Gastroesophageal sphincter (tissue), 4 donors: ENCODE results near the gene DAPK1. TPM values are rescaled to one million over a fixed set of nuclear protein-coding genes. Genes with fewer than 3 reads are reported as not detected.

Experiments used
- ATAC-seq: fragments of 150-250 bp; one replicate; pipeline ENCODE4 v1.9.1; 2016; ENCODE audit warnings: mild to moderate bottlenecking, moderate library complexity
- H3K27ac ChIP-seq, 4 donors: fragments of 200-600 bp; sonication (generic) in 3 of 4; 1 replicate in 3 of 4; 2 replicates in 1 of 4; pipeline ENCODE4 v1.5.1; 2016 to 2019
- H3K27me3 ChIP-seq: fragments of 200-600 bp; sonication (generic); one replicate; pipeline ENCODE4 v1.5.1; 2019
- H3K36me3 ChIP-seq, 2 donors: fragments of 200-600 bp; sonication (generic); one replicate each; pipeline ENCODE4 v1.5.1; 2019; ENCODE audit warnings: control low read depth in 1 of 2
- H3K4me1 ChIP-seq, 3 donors: fragments of 200-600 bp; sonication (generic); 1 replicate in 2 of 3; 2 replicates in 1 of 3; pipeline ENCODE4 v1.5.1; 2016 to 2019; ENCODE audit warnings: control low read depth in 2 of 3
- H3K4me3 ChIP-seq, 2 donors: fragments of 200-600 bp; sonication (generic); one replicate each; pipeline ENCODE4 v1.5.1; 2019; ENCODE audit warnings: mild to moderate bottlenecking in 1 of 2, moderate library complexity in 1 of 2
- H3K9me3 ChIP-seq, 3 donors: fragments of 200-600 bp; sonication (generic); one replicate each; pipeline ENCODE4 v1.5.1; 2017 to 2019; ENCODE audit warnings: control low read depth in 2 of 3
- EP300 ChIP-seq: sonication (generic); formaldehyde crosslinking; IDR thresholded peaks from one replicate; pipeline ENCODE4 v1.6.1; 2017; ENCODE audit warnings: antibody characterized with exemption, mild to moderate bottlenecking
- POLR2A ChIP-seq, 2 donors: fragments of 450-650 bp; IDR thresholded peaks; one replicate each; pipeline ENCODE4 v1.6.1; 2017; ENCODE audit warnings: antibody characterized with exemption in 2 of 2, mild to moderate bottlenecking in 2 of 2, moderate library complexity in 1 of 2
- POLR2AphosphoS5 ChIP-seq: sonication (generic); formaldehyde crosslinking; IDR thresholded peaks from one replicate; pipeline ENCODE4 v1.6.1; 2017; ENCODE audit warnings: antibody characterized with exemption
- whole genome bisulfite sequencing, 2 donors: methylation state at CpG; one replicate each; pipeline ENCODE4 v1.1.5; 2018; ENCODE audit warnings: low coverage in 1 of 2; 5-methylcytosine and 5-hydroxymethylcytosine counted together
- total RNA-seq, 4 donors: library from RNA; depleted of rRNA; stranded (reverse); fragments of >200 nt; gene quantifications; one replicate each; pipeline ENCODE4 v1.1.0, GENCODE V29; 2016
- TF ChIP-seq, protein P1 (sequence below), 4 experiments: fragments of 200-600 bp in 2 of 4; fragments of 450-650 bp in 2 of 4; sonication (generic) in 1 of 4; IDR thresholded peaks; one replicate each; pipeline ENCODE4 v1.5.1; 2017 to 2019; ENCODE audit warnings: antibody characterized with exemption in 4 of 4, mild to moderate bottlenecking in 2 of 4, moderate library complexity in 2 of 4

DAPK1 gene
- total RNA-seq, 4 donors from 2014 or later = 52.3 to 119 (median 75.3) TPM

GRCh38 chr9:87481890-87482855 lies 15.5 kb upstream of the DAPK1 start:
- no peak overlapping the region for H3K4me3 ChIP-seq
- no peak overlapping the region for H3K27ac ChIP-seq
- H3K36me3 ChIP-seq = no peaks in the 10 kb centered on the region
- WGBS, 2 donors = 24 to 28% methylated on average over 3 to 4 of the region's 4 CpGs
- H3K4me1 ChIP-seq = peaks cover 0 to 13% (median 0%) of the 10 kb centered on the region in 3 donors
- H3K9me3 ChIP-seq = no peaks in the 10 kb centered on the region
- no peaks in the 10 kb centered on the region for H3K27me3 ChIP-seq
- no peak for ATAC-seq
- TF ChIP-seq POLR2A (IDR thresholded peaks at IDR 0.05) = no peak
- TF ChIP-seq EP300 = no peak

- H3K4me3 ChIP-seq = no peak overlapping the region
- ATAC-seq = no peak
- H3K27me3 ChIP-seq = no peaks in the 10 kb centered on the region
- H3K36me3 ChIP-seq = no peaks in the 10 kb centered on the region
- TF ChIP-seq POLR2A (IDR thresholded peaks at IDR 0.05) (no peak), POLR2AphosphoS5 (no peak), EP300 (no peak)
- TF ChIP-seq, protein P1, sequence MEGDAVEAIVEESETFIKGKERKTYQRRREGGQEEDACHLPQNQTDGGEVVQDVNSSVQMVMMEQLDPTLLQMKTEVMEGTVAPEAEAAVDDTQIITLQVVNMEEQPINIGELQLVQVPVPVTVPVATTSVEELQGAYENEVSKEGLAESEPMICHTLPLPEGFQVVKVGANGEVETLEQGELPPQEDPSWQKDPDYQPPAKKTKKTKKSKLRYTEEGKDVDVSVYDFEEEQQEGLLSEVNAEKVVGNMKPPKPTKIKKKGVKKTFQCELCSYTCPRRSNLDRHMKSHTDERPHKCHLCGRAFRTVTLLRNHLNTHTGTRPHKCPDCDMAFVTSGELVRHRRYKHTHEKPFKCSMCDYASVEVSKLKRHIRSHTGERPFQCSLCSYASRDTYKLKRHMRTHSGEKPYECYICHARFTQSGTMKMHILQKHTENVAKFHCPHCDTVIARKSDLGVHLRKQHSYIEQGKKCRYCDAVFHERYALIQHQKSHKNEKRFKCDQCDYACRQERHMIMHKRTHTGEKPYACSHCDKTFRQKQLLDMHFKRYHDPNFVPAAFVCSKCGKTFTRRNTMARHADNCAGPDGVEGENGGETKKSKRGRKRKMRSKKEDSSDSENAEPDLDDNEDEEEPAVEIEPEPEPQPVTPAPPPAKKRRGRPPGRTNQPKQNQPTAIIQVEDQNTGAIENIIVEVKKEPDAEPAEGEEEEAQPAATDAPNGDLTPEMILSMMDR (IDR thresholded peaks at IDR 0.05) = no peak
- no peaks in the 10 kb centered on the region for H3K4me1 ChIP-seq
- H3K9me3 ChIP-seq = no peaks in the 10 kb centered on the region
- no peak overlapping the region for H3K27ac ChIP-seq
Observed at GRCh38 chr9:87490225-87490624, 7.4 kb upstream of the DAPK1 start.

DNA sequence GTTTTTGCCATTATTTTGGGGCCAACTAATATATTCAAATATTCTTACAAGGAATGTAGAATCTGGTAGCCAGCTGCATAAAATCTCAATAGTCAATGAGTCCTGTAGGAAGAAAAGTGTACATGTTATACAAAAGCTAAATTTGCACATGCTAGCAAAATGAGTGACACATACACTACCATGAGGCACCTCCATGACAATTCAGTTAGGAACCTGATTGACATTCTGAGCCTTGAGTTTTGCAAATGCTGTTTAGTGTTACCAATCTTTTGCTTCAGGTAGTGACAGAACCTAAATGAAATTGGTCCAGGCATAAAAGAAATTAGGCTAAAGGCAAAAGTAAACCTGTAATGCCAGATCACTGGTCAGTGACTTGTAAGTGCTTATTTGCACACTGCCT lies 6.8 kb upstream of the DAPK1 start:
- H3K4me1 ChIP-seq = no peaks in the 10 kb centered on the region
- ATAC-seq = no peak
- no peak overlapping the region for H3K27ac ChIP-seq
- no peaks in the 10 kb centered on the region for H3K9me3 ChIP-seq
- H3K36me3 ChIP-seq = no peaks in the 10 kb centered on the region
- H3K4me3 ChIP-seq = no peak overlapping the region
- H3K27me3 ChIP-seq = no peaks in the 10 kb centered on the region
- TF ChIP-seq POLR2AphosphoS5 = no peak
- no peak for TF ChIP-seq POLR2A (IDR thresholded peaks at IDR 0.05)
- TF ChIP-seq EP300 = no peak
- TF ChIP-seq, protein P1 (IDR thresholded peaks at IDR 0.05) = no peak

DNA sequence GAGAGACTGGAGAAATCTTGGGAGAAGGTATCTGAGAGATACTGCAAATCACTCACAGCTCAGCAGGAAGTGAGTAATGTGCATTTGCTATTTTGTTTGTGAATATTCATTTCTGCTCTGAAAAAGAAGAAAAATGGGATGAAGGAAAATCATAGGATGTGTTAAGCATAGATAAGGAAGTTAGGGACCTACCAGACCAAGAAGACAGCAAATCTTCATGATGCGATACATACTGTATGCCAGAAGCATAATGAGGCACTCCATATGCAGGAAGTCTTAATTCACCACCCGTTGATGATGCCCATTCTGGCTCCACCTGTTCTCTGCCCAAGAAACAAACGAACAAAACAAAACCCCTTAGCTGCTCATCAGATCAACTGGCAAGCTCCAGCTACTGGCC lies 6.1 kb upstream of the DAPK1 start:
- Histone ChIP-seq H3K27me3 (no peaks in the 10 kb centered on the region), H3K9me3 (no peaks in the 10 kb centered on the region), H3K4me3 (no peak overlapping the region), H3K36me3 (no peaks in the 10 kb centered on the region), H3K27ac (no peak overlapping the region), H3K4me1 (peaks cover 0 to 2% (median 0%) of the 10 kb centered on the region in 3 donors)
- ATAC-seq = no peak
- no peak for TF ChIP-seq POLR2AphosphoS5
- TF ChIP-seq, protein P1 (IDR thresholded peaks at IDR 0.05) = no peak
- TF ChIP-seq EP300 = no peak
- no peak for TF ChIP-seq POLR2A (IDR thresholded peaks at IDR 0.05)
- WGBS, 2 donors = 60 to 88% methylated on average over 3 of the region's 3 CpGs

- no peak for ATAC-seq
- Histone ChIP-seq H3K36me3 (no peaks in the 10 kb centered on the region), H3K27me3 (no peaks in the 10 kb centered on the region), H3K4me1 (peaks cover 0 to 14% (median 0%) of the 10 kb centered on the region in 3 donors), H3K4me3 (no peak overlapping the region), H3K27ac (no peak overlapping the region), H3K9me3 (no peaks in the 10 kb centered on the region)
- WGBS, 2 donors = 40 to 90% methylated on average over 2 of the region's 3 CpGs
- TF ChIP-seq POLR2AphosphoS5 = no peak
- TF ChIP-seq POLR2A (IDR thresholded peaks at IDR 0.05) = no peak
- TF ChIP-seq, protein P1 (IDR thresholded peaks at IDR 0.05) = no peak
- no peak for TF ChIP-seq EP300
Observed at GRCh38 chr9:87492642-87493041, 5.0 kb upstream of the DAPK1 start.
